K562 (cell line): ENCODE results near the gene AARS1. TPM values are rescaled to one million over a fixed set of nuclear protein-coding genes. Genes with fewer than 3 reads are reported as not detected.

Source experiments
- BHLHE40 ChIP-seq: IDR thresholded peaks from 2 replicates; pipeline ENCODE4 v1.6.1; 2011; ENCODE audit warnings: low read length, improper control_type of control experiment
- BRF2 ChIP-seq: IDR thresholded peaks from 3 replicates; pipeline ENCODE4 v1.6.1; 2011; ENCODE audit warnings: borderline replicate concordance, mild to moderate bottlenecking; ENCODE audit not compliant: insufficient read length, insufficient read depth
- ESRRB ChIP-seq: fragments of 250-450 bp; sonication (Bioruptor Pico); IDR thresholded peaks from 2 replicates; pipeline ENCODE4 v1.5.0; 2020; ENCODE audit warnings: mild to moderate bottlenecking, moderate library complexity, borderline replicate concordance
- HBP1 ChIP-seq: fragments of 450-650 bp; formaldehyde crosslinking; IDR thresholded peaks from 2 replicates; pipeline ENCODE4 v1.4.0; 2022; ENCODE audit warnings: missing genetic modification characterization
- MNT ChIP-seq, 2 experiments: fragments of 450-650 bp; conservative IDR thresholded peaks; 2 replicates each; pipeline ENCODE4 v1.6.1; 2017; ENCODE audit warnings: mild to moderate bottlenecking in 2 of 2, moderate library complexity in 2 of 2
- SMARCB1 ChIP-seq: IDR thresholded peaks from 2 replicates; pipeline ENCODE4 v1.6.1; 2011; ENCODE audit warnings: improper control_type of control experiment, low read depth; ENCODE audit not compliant: insufficient read length
- TEAD1 ChIP-seq, 2 experiments: fragments of 450-650 bp in 1 of 2; sonication (generic) in 1 of 2; formaldehyde crosslinking; IDR thresholded peaks; 2 replicates each; pipeline versions ENCODE4 v1.4.0 to v1.8.0; 2020 to 2022; ENCODE audit warnings: mild to moderate bottlenecking in 2 of 2, missing genetic modification reagents in 1 of 2
- TOE1 ChIP-seq, 2 experiments: fragments of 450-650 bp in 1 of 2; sonication (generic) in 1 of 2; formaldehyde crosslinking in 1 of 2; IDR thresholded peaks; 2 replicates each; pipeline versions ENCODE4 v1.7.1 to v1.8.0; 2016 to 2022; ENCODE audit warnings: borderline replicate concordance in 2 of 2, mild to moderate bottlenecking in 2 of 2, antibody characterized with exemption in 1 of 2, inconsistent platforms in 1 of 2, low read depth in 1 of 2, missing genetic modification reagents in 1 of 2, moderate library complexity in 1 of 2
- ZHX1 ChIP-seq: fragments of 150-350 bp; conservative IDR thresholded peaks from 2 replicates; pipeline ENCODE4 v1.6.1; 2014; ENCODE audit warnings: low read length
- ZNF140 ChIP-seq: fragments of 250-450 bp; sonication (Bioruptor Pico); IDR thresholded peaks from 2 replicates; pipeline ENCODE4 v1.8.0; 2021; ENCODE audit warnings: moderate library complexity, mild to moderate bottlenecking, inconsistent platforms
- ZNF449 ChIP-seq: fragments of 250-450 bp; sonication (Bioruptor Pico); IDR thresholded peaks from 2 replicates; pipeline ENCODE4 v1.8.0; 2022; ENCODE audit warnings: moderate library complexity, mild to moderate bottlenecking, inconsistent platforms
- polyA plus RNA-seq, 8 experiments: library from polyadenylated mRNA; depleted of rRNA in 4 of 8; stranded (reverse) in 5 of 8; unstranded in 3 of 8; fragments of >200 nt; fragmentation: Nextera tagmentation in 2 of 8; fragmentation: Illumina TruSeq in 1 of 8; extraction: Ambion mirVana in 2 of 8; extraction: Trizol in 1 of 8; gene quantifications; 2 replicates each; pipeline versions ENCODE4 v1.2.1 to v1.2.3, GENCODE V29; 2011 to 2014; ENCODE audit warnings: inconsistent platforms in 1 of 8, missing spikeins in 1 of 8
- total RNA-seq, 7 experiments: library from RNA; depleted of rRNA in 6 of 7; stranded (reverse); fragments of >200 nt in 6 of 7; fragmentation: Illumina TruSeq in 2 of 7; extraction: Trizol in 2 of 7; gene quantifications; 2 replicates each; pipeline versions ENCODE4 v1.2.1 to v1.2.3, GENCODE V29; 2011 to 2021; ENCODE audit warnings: low replicate concordance in 1 of 7
- TF ChIP-seq, protein P1 (sequence below): sonication (generic); formaldehyde crosslinking; IDR thresholded peaks from 2 replicates; pipeline ENCODE4 v1.8.0; 2022; ENCODE audit warnings: mild to moderate bottlenecking, missing genetic modification reagents
- TF ChIP-seq, protein P2 (sequence below): IDR thresholded peaks from 2 replicates; pipeline ENCODE4 v1.6.1; 2016; ENCODE audit warnings: missing genetic modification characterization, missing compliant biosample characterization

Gene AARS1
- total and polyA plus RNA-seq, 9 of the 15 experiments (the other 6 are each of a cell fraction or from before 2014, with no cell fraction given): 50.1 to 235 (median 174) TPM

DNA sequence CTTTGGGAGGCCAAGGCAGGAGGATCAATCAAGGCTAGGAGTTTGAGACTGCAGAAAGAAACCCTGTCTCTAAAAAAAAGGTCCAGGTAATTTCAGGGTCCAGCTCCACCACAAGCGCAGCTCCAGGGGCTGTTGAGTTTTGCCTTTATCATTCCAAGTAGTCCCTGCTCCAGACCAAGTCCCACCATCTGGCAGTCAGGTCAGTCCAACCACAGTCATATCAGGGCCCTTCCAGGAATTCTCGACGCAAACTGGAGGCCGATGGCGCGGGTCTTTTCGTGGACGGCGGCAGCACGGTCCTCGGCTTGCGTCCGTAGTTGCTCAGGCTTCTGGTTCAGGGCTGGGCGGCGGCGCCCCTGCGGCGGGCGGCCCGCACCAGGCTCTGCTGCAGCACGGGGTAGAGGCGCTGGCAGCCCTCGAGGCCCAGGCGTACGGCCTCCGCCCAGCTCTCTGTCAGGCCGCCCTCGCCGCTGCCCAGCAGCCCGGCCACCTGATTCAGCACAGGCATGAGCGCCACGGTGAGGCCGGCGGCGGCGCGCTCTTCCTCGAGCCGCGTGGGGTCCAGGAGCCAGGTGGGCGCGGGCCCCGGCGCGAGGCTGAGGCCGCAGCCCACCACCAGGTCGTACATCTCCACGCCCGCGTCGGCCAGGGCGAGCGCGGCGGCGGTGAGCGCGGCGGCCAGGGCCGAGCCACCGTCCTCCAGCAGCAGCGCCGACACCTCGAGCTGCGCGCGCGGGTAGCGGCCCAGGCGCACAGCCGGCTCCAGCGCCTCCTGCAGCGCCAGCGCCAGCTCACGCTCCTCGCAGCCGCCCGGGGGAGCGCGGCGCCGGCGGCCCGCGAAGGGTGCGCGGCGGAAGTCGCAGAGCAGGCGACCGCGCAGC lies 38.3 kb downstream of the AARS1 start (continued):
- TF ChIP-seq, protein P1, sequence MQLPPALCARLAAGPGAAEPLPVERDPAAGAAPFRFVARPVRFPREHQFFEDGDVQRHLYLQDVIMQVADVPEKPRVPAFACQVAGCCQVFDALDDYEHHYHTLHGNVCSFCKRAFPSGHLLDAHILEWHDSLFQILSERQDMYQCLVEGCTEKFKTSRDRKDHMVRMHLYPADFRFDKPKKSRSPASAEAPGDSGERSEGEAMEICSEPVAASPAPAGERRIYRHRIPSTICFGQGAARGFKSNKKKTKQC (CRISPR knock-in tag): peak; percentile 78
- TF ChIP-seq HBP1 (no peak), SMARCB1 (no peak), TEAD1 (CRISPR knock-in tag; IDR thresholded peaks at IDR 0.05) (no peak), ZNF449 (CRISPR knock-in tag) (no peak), ZNF140 (CRISPR knock-in tag) (no peak), BHLHE40 (no peak), TOE1 (IDR thresholded peaks at IDR 0.05; ENCODE audit: borderline replicate concordance) (no peak), TOE1 (CRISPR knock-in tag; IDR thresholded peaks at IDR 0.05; ENCODE audit: borderline replicate concordance, low read depth) (peak; percentile 36; the same call in 1 of the 2 replicates), BRF2 (no peak), ESRRB (CRISPR knock-in tag) (no peak), MNT (conservative IDR thresholded peaks at IDR 0.05) (peak in 1 of 2 experiments; percentile 8; a peak in 1 of 4 replicates), ZHX1 (no peak)
- TF ChIP-seq, protein P2, sequence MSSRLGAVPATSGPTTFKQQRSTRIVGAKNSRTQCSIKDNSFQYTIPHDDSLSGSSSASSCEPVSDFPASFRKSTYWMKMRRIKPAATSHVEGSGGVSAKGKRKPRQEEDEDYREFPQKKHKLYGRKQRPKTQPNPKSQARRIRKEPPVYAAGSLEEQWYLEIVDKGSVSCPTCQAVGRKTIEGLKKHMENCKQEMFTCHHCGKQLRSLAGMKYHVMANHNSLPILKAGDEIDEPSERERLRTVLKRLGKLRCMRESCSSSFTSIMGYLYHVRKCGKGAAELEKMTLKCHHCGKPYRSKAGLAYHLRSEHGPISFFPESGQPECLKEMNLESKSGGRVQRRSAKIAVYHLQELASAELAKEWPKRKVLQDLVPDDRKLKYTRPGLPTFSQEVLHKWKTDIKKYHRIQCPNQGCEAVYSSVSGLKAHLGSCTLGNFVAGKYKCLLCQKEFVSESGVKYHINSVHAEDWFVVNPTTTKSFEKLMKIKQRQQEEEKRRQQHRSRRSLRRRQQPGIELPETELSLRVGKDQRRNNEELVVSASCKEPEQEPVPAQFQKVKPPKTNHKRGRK: no peak
